GM12878 (cell line): Measurements from ENCODE around the gene CPSF6.

Source experiments
- CHD2 ChIP-seq: IDR thresholded peaks from 2 replicates; pipeline ENCODE4 v1.6.1; 2011; ENCODE audit warnings: low read depth, low read length, improper control_type of control experiment, borderline replicate concordance
- HDAC2 ChIP-seq: fragments of 200-600 bp; sonication (generic); IDR thresholded peaks from 2 replicates; pipeline ENCODE4 v1.6.1; 2017
- JUND ChIP-seq: IDR thresholded peaks from 2 replicates; pipeline ENCODE4 v1.6.1; 2012; ENCODE audit warnings: low read depth, mild to moderate bottlenecking, low read length, improper control_type of control experiment, moderate library complexity
- MYC ChIP-seq: IDR thresholded peaks from 2 replicates; pipeline ENCODE4 v1.6.1; 2011; ENCODE audit warnings: mild to moderate bottlenecking, low read length, moderate library complexity, inconsistent platforms; ENCODE audit not compliant: insufficient read depth, insufficient replicate concordance, insufficient read length, severe bottlenecking
- ZNF207 ChIP-seq: fragments of 450-650 bp; IDR thresholded peaks from 2 replicates; pipeline ENCODE4 v1.6.1; 2014; ENCODE audit warnings: antibody characterized with exemption, mild to moderate bottlenecking, borderline replicate concordance
- ZNF384 ChIP-seq: IDR thresholded peaks from 2 replicates; pipeline ENCODE4 v1.6.1; 2012; ENCODE audit warnings: low read depth, mild to moderate bottlenecking, low read length, improper control_type of control experiment, borderline replicate concordance
- TF ChIP-seq, protein P1 (sequence below): IDR thresholded peaks from 2 replicates; pipeline ENCODE4 v1.6.1; 2012; ENCODE audit warnings: mild to moderate bottlenecking, low read depth, low read length
- TF ChIP-seq, protein P2 (sequence below), 3 experiments: IDR thresholded peaks in 2 of 3; conservative IDR thresholded peaks in 1 of 3; 2 replicates each; pipeline ENCODE4 v1.5.1; 2011; ENCODE audit warnings: low read depth in 3 of 3, low read length in 3 of 3, mild to moderate bottlenecking in 3 of 3, control low read depth in 2 of 3, moderate library complexity in 2 of 3, inconsistent platforms in 1 of 3, mixed read lengths in 1 of 3; ENCODE audit not compliant: control insufficient read depth in 2 of 3, insufficient read depth in 1 of 3; ENCODE audit errors: extremely low read depth in 1 of 3
- TF ChIP-seq, protein P3 (sequence below): IDR thresholded peaks from 2 replicates; pipeline ENCODE4 v1.6.1; 2011; ENCODE audit warnings: borderline replicate concordance, low read depth, mild to moderate bottlenecking, moderate library complexity, mixed read lengths, low read length; ENCODE audit not compliant: insufficient read depth; ENCODE audit errors: extremely low read length
- TF ChIP-seq, protein P4 (sequence below): fragments of 450-650 bp; IDR thresholded peaks from 2 replicates; pipeline ENCODE4 v1.6.1; 2017; ENCODE audit warnings: mild to moderate bottlenecking, moderate library complexity

DNA sequence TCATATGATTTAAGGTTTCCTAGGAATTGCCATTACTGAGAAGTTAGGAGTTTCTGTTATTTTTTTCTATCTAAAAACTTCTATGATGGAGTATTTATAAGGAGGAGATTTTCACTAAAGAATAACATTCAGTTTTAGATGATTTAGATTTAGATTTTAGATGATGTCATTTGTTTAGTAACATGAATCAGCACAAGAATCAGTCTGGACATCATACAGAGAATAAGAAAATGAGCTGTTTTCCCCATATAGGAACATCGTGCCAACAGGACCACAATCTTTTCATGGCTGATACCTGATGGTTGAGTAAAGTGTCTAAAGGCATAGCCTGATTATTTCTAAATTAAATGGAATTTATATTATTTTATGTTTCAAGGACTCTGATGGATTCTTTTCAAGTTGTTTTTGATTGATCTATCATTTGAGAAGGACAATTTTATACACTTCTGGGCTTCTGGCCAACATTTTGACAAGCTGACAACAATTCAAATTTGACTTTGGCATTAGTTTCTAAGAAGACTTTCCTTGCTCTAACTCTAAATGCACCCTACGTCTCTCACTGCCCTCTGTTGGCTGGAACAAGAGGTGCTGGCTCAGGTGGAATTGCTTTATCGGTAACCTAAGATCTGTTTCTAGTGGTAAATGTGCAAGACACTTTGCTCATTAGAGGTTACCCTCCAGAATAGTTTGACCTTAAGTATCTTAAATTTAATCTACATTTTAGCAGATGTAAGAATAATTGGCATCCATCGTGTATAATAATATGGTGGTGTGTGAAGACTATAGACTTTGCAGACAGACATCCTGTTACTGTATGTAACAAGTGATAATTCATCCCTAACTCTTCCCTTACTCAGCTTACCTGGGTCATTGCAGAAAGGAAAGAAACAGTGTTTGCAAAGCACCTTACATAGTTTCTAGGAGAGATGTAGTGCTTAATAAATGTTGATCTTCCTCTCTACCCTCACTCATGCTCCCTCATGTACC is 42.8 kb upstream of the CPSF6 start:
- TF ChIP-seq, protein P1, sequence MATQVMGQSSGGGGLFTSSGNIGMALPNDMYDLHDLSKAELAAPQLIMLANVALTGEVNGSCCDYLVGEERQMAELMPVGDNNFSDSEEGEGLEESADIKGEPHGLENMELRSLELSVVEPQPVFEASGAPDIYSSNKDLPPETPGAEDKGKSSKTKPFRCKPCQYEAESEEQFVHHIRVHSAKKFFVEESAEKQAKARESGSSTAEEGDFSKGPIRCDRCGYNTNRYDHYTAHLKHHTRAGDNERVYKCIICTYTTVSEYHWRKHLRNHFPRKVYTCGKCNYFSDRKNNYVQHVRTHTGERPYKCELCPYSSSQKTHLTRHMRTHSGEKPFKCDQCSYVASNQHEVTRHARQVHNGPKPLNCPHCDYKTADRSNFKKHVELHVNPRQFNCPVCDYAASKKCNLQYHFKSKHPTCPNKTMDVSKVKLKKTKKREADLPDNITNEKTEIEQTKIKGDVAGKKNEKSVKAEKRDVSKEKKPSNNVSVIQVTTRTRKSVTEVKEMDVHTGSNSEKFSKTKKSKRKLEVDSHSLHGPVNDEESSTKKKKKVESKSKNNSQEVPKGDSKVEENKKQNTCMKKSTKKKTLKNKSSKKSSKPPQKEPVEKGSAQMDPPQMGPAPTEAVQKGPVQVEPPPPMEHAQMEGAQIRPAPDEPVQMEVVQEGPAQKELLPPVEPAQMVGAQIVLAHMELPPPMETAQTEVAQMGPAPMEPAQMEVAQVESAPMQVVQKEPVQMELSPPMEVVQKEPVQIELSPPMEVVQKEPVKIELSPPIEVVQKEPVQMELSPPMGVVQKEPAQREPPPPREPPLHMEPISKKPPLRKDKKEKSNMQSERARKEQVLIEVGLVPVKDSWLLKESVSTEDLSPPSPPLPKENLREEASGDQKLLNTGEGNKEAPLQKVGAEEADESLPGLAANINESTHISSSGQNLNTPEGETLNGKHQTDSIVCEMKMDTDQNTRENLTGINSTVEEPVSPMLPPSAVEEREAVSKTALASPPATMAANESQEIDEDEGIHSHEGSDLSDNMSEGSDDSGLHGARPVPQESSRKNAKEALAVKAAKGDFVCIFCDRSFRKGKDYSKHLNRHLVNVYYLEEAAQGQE, result no peak
- TF ChIP-seq, protein P2, sequence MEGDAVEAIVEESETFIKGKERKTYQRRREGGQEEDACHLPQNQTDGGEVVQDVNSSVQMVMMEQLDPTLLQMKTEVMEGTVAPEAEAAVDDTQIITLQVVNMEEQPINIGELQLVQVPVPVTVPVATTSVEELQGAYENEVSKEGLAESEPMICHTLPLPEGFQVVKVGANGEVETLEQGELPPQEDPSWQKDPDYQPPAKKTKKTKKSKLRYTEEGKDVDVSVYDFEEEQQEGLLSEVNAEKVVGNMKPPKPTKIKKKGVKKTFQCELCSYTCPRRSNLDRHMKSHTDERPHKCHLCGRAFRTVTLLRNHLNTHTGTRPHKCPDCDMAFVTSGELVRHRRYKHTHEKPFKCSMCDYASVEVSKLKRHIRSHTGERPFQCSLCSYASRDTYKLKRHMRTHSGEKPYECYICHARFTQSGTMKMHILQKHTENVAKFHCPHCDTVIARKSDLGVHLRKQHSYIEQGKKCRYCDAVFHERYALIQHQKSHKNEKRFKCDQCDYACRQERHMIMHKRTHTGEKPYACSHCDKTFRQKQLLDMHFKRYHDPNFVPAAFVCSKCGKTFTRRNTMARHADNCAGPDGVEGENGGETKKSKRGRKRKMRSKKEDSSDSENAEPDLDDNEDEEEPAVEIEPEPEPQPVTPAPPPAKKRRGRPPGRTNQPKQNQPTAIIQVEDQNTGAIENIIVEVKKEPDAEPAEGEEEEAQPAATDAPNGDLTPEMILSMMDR (IDR thresholded peaks at IDR 0.05 in 2 of 3, conservative IDR thresholded peaks at IDR 0.05 in 1 of 3; ENCODE audit: control insufficient read depth in 2 of 3, extremely low read depth in 1 of 3, insufficient read depth in 1 of 3, low read depth in 3 of 3, low read length in 3 of 3), result peak; percentile 27 to 48 (median 46); a peak in 5 of 6 replicates
- TF ChIP-seq MYC (no peak), ZNF384 (no peak), HDAC2 (no peak), ZNF207 (no peak), JUND (no peak), CHD2 (no peak)
- TF ChIP-seq, protein P3, sequence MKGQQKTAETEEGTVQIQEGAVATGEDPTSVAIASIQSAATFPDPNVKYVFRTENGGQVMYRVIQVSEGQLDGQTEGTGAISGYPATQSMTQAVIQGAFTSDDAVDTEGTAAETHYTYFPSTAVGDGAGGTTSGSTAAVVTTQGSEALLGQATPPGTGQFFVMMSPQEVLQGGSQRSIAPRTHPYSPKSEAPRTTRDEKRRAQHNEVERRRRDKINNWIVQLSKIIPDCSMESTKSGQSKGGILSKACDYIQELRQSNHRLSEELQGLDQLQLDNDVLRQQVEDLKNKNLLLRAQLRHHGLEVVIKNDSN, result no peak
- TF ChIP-seq, protein P4, sequence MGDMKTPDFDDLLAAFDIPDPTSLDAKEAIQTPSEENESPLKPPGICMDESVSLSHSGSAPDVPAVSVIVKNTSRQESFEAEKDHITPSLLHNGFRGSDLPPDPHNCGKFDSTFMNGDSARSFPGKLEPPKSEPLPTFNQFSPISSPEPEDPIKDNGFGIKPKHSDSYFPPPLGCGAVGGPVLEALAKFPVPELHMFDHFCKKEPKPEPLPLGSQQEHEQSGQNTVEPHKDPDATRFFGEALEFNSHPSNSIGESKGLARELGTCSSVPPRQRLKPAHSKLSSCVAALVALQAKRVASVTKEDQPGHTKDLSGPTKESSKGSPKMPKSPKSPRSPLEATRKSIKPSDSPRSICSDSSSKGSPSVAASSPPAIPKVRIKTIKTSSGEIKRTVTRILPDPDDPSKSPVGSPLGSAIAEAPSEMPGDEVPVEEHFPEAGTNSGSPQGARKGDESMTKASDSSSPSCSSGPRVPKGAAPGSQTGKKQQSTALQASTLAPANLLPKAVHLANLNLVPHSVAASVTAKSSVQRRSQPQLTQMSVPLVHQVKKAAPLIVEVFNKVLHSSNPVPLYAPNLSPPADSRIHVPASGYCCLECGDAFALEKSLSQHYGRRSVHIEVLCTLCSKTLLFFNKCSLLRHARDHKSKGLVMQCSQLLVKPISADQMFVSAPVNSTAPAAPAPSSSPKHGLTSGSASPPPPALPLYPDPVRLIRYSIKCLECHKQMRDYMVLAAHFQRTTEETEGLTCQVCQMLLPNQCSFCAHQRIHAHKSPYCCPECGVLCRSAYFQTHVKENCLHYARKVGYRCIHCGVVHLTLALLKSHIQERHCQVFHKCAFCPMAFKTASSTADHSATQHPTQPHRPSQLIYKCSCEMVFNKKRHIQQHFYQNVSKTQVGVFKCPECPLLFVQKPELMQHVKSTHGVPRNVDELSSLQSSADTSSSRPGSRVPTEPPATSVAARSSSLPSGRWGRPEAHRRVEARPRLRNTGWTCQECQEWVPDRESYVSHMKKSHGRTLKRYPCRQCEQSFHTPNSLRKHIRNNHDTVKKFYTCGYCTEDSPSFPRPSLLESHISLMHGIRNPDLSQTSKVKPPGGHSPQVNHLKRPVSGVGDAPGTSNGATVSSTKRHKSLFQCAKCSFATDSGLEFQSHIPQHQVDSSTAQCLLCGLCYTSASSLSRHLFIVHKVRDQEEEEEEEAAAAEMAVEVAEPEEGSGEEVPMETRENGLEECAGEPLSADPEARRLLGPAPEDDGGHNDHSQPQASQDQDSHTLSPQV, result no peak
